ENCODE data around the gene PLCD1.
A peak's percentile ranks its signal among the peaks of the same experiment; 100 is the strongest.
"Not testable (repeated sequence)": the region's sequence is repeated elsewhere in the genome, so short reads cannot be mapped to it uniquely, and the experiment has no call there.

PLCD1 gene

DNA sequence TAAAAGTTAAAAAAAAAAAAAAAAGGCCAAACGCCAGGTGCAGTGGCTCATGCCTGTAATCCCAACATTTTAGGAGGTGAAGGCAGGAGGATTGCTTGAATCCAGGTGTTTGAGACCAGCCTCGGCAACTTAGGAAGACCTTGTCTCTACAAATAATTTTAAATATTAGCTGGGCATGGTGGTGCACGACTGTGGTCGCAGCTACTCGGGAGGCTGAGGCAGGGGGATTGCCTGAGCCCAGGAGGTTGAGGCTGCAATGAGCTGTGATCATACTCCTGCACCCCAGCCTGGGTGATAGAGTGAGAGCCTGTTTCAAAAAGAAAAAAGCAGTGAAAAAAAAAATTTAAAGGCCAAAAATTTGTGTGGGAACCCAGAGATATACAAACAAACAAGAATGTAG lies 6.8 kb upstream of the PLCD1 start:
- no peak for DNase-seq

DNA sequence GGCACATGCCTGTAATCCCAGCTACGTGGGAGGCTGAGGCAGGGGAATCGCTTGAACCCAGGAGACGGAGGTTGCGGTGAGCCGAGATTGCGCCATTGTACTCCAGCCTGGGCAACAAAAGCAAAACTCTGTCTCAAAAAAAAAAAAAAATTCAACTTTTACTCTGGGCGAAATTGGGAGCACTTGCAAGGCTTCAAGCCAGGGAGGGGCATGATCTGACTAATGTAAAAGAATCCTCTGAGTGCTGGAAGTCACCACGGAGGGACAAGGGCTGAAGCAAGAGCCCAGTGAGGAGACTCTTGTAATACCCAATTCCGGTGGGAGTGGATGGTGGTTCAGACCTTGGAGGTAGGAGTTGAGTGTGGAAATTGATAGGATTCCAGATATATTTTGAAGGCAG lies 4.9 kb upstream of the PLCD1 start:
- not testable (repeated sequence) for DNase-seq

DNA sequence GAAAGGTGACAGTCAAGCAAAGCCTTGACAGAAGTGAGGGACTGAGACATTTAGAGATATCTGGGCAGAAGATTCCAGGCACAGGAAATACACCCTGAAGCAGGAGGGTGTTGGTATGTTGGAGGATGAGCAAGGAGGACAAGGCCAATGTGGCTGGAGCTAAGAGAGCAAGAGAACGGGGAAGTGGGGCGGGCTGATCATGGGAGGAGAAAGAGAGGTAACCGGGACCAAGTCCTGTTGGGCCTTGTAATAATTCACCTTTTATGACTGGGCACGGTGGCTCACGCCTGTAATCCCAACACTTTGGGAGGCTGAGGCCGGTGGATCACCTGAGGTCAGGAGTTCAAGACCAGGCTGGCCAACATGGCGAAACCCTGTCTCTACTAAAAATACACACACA lies 4.1 kb upstream of the PLCD1 start:
- DNase-seq: not testable (repeated sequence)

DNA sequence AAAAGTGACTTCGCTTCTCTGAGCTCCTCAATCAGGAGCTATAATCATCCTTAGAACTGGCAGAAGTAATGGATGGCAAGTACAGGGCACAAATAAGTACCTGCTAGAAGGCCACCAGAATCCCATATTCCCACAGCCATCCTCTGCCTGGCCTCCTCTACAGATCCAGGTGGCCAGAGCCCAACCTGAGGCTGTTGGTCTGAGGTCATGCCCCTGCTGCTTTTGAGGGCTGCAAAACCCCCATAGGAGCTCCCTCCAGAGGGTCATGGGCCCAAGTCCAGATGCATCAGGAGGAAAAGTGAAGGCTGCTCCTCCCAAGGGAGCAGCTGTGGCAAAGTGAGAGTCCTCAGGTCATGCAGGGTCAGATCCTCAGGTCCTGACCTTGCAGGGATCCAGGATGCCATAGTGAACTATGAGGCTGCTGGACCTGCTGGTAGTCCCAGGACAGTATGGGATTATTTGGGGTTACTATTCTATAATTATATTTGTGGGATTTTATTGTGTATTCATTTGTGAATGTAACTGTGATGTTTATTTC lies 3.0 kb upstream of the PLCD1 start:
- no peak for DNase-seq

DNA sequence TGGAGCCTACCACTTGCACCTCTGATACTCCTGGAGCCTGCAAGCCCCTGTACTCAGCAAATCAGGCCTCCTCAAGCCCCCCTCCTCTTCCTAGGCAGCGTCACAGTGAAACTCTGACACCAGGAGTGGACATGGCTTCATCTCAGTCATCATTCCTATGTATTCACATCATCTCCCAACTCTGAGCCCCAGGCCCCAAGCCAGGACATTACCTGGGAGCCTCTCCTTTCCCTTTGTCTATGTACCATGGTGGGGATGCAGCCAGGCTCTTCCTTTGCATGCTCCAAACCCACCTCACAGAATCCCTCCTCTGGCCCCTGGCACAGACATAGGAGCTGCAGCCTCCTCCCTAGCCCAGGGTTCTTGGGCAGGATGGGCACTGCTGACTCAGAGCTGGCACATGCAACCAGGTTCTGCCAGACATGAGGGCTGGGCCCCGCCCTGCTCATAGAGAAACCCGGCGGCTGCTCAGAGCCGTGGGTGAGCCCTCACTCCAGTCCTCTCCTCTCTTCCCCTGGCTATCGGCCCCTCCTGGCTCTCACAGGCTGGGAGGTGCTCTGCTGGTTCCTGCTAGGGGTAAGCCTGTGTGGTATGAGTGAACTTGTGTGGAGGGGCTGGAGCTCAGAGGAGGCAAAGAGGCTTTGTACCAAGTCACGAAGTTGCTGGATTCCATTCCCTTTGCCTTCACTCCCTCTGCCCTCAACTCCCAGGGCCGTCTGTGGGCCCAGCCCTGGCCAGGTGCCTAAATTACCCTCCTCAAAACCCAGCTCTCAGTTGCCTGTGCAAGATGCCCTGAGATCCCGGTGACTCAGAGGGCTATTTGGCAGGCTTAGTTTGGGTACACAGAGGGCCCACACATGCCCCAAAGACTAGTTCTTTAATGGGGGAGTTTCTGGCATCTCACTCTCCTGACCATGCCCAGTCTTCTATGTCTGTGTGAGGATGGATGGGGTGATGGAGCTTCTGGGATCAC lies 1.9 kb upstream of the PLCD1 start:
- peak; percentile 43 for DNase-seq

DNA sequence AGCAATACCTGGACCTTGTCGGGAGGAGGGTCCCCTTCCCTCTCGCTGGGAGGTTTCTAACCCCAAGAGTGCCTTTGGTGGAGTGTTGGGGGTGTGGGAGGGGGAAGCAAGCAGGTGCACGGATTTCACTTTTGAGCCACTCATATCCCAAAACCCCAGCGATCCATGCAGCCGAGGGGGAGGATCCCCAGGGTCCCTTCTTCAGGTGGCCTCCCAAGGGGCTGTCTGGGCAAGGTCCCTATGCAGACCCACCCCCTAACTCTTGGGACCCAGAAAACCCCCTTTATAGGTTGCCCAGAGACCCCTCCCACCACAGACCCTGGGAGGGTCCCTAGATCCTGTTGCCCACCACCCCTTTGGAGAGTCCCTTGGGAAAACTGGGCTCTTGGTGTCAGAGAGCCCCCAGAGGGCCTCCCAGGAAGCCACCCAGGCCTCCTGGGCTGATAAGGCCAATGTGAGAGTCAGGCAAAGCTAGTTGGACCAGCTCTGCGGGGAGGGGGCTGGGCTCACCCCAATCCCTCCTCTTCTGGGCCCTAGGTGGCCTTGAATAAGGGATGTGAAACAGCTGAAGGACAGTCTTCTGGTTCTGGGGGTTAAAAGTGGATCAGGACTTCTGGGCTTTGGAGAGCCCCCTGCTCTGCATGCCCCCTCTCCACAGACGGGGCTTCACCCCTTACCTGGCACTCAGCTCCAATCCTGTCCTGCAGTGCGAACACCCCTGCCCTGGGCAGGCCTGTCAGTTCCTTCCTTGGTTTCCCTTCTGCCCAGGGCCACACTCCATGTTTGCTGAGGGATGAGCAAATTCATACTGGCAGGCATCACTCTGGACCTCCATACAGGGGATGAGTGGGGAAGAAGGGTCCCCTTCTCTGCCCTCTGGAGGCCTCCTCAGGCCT lies 932 bp upstream of the PLCD1 start:
- no peak for DNase-seq

DNA sequence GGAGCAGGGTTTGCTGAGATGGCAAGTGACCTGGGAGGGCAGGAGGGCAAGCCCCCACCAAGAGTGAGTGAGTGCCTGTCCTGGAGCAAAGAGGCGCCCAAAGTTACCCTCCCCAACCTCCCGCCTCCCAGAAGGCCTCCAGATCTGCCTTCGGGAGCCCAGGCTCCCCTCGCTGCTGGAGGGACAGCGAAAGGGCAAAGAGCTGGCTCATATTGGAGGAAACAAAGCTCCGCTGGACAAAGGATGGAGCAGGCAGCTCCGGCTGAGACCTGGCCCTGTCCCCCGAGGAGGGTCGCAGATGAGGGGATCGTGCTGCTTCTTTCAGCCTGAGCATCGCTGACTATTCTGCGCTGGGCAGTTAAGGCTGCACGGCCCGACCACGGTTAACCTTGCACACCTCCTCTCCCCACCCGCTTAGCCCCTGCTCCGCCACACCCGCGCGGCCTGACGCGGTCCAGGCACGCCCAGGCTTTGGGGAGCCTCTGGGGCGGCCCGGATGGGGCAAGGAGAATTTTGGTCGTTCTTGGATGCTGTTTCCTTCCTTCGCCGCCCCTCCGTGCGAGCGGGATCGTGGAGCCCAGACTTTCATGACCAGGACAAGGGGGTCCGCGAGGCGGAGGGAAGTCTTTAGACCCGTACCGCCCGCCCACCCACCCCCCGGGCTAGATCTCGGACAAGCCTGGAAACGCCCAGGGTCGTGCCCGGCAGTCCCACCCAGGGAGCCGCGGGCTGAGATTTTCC lies 651 bp downstream of the PLCD1 start:
- DNase-seq: no peak

DNA sequence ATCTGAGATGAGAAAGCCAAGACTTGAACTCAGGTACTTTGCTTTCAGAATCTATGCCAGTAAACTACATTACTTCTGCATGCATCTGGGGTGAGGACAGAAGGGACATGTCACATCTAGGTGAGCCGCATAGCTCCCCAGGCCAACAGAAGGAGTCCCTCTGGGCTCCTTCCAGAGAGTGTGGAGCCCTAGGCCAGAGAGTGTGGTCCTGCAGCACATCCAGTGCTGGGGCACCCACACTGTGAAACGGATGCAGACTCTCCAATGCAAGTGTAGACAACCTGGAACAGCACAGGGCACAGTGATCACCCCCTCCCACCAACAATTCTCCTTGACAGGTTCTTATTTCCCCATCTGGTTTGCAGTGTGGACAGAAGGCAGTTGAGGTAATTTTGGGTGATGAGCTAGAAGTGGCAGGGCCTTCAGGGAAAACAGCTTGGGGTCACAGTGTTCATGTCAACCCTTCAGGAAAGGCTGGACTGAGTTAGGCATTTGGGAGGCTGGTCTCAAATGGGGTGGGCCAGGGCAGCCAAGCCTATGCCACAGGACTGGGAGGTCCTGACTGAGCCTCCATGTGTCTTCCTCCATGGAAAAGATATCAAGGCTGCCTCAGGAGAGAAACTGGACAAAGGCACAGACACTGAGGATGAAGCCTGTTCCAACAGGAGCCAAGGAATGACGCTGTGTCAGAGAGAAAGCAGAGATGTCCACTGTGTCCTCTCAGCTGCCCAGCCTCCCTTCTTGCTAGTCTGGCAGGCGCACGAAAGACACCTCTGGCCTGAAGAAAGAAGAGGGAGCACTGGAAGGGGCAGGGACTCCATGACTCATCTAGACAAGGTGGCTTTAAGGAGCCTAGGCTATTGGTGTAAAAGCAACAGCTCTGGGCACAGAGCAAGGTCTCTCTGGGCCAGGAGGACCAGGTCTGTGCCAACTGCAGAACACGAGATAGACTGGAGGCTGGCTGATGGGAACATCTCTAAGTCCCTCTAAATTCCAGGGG lies 1.7 kb downstream of the PLCD1 start:
- no peak for DNase-seq

DNA sequence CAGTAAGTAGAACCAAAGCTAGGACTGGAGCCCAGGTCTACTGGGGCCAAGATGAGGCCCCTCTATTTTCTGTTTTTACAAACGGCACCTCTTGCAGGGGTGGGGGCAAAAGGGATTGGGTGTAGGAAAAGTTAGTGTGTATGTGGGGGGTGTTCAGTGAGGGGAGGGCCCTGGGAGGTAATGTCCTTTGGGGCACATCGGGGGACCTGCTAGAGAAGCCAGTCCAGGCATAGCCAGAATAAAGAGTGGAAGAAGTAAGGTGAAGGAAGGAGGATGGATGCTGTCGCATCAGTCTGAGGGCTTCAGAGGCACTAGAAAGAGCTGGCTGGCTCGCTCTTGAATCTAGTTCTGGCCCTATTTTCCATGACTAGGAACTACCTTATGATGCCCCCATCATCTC lies 2.6 kb downstream of the PLCD1 start:
- no peak for DNase-seq

DNA sequence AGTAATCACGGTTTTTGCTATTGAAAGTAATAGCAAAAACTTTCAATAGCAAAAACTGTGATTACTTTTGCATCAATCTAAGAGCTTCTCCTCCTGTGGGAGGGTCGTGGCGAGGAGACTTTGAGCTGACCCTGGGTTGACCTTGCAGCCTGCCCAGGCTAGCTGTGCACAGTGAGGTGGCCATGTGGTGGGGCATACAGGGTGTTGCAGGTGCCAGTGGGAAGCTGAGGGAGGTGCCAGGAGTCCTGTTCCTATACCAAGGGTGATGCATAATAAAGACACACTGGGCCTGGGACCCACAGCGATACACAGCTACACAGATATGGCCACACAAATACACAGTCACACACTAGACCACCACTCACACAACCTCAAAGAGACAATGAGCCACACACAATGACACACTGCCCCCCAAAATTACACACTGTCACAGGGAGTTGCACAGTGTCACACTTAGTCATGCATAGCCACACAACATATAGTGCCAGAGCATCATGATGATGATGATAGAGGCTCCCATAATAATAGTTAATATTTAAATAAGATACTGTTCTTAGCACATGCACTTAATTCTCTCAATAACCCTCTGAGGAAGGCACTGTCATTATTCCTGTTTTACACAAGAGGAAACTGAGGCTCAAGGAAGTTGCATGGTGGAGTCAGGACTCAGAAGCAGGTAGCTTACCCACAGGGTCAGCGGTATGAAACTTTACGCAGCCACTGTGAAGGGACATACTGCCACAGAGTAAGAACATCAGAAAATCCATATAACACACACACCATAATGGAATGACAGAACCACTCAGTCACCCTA lies 6.3 kb downstream of the PLCD1 start:
- no peak for DNase-seq

DNA sequence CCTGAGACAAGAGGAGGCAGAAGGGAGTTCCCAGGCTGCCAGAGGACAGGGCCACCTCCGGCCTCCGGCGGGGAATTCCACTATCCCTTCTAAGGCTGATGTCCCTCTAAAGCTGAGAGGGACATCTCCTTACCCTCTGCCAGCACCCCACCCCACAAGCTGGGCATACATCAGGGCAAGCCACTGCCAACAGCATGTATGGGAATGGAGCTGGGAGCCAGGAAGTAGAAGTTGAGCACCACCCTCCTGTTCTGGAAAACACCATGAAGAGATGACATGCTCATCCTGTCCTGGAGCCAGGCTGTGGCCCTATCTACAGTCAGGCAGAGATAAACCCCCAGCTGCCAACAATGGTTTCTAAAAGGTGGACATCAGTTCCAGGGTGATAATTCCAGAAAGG lies 7.1 kb downstream of the PLCD1 start:
- DNase-seq: no peak

DNA sequence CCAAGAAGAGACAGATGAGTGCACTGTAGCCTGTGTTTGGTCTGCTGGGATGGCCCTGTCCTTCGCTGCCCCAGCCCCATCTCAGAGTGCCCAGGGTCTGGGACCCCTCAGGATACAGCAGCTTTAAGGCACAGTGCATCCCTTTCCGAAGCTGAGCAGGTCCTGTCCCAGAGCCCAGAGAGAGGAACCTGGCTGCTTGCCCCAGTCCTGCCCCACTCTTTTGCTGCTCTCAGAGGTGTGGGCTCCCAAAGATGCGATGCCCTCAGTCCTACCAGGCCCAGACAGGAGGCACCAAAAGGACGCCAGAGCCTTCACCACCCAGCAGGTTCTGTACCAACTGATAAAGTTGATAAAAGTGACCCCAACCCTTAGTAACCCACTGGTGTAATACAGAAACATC lies 8.2 kb downstream of the PLCD1 start:
- DNase-seq: no peak

DNA sequence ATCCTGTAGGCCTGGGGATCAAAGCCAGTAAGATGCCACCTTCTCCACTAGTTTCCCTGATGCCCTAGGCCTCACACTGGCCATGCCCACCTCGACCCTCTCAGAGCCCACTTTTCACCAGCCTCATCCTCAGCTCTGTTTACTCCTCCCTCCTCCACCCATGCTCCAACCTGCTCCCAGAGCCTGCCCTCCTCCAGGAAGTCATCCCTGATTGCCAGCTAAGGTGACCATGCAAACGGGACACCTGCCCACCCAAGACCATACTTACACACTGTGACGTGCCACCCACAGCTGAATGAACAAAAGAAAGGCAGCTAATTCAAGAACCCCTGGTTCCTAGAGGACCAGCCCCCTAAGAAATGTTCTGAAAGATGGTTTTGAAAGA lies 9.1 kb downstream of the PLCD1 start:
- no peak for DNase-seq

DNA sequence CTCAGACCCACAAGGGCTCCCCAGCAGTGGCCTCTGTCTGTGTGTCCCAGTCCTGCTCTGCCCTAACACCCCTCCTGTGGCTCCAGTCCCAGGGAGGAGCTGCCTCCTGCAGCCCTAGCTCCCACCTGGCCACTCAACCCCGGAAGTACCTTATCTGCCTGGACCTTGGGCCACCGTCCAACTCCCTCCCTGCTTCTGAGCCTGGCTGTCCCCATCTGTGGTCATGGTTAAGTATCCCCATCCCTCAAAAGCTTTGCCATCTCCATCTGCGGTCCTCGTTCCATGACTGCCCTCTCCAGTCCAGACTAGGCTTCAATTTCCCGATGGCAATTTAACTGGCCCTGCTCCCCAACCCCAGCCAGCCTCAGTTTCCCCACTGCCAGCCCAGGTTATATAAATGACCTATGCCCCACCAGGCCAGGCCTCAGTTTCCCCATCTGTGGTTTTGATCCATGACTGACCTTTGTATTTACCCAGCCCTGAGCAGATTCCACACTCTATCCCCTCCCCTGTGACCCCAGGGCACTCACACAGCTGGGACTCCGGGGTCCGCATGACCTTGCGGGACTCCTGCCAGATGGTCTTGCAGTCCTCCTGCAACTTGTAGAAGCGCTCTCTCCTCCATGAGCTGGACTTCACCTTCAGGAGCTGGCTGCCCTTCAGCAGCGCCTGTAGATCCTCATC lies 9.6 kb downstream of the PLCD1 start:
- DNase-seq: no peak

DNA sequence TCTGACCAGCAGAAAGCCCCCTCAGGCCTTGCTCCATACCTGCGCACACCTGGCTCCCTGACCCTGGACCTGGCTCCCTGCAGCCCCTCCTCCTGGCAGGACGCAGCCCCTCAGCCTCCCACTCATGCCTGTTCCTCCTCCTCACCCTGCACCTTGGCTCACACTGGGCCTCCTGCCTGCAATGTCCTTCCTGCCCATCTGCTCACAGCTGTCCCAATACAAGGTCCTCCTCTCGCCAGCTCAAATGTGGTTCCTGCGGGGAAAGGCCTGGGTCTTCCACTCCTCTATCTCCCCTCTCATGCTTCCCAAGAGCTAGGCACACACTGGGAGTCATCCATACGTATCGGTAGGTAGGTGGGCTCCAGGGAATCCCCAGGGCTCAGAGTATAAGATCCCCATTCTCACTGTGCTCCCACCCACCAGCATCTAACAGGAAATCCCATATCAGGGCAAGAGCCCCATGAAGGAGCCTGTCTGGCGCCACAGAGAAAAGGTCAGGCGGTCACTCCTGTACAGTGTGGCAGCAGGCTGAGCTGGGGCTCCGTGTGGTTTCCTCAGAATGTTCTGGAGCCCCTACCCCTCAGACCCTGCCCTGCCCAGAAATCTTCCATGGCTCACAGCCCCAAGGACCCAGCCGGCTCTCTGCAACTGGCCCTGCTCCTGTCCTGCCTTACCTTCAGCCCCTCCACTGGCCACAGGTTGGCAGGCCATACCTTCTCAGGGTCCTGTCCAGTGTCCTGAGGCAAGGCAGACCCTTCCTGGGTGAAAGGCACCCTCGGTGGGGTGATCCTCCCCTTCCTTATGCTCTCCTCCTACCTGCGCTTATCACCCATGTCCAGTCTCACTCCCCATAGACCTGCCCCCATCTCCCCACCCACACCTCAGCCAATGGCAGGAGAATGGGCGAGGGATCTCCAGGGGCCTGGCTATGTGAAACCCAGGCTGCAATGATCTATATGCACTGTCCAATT lies 10.9 kb downstream of the PLCD1 start:
- no peak for DNase-seq

DNA sequence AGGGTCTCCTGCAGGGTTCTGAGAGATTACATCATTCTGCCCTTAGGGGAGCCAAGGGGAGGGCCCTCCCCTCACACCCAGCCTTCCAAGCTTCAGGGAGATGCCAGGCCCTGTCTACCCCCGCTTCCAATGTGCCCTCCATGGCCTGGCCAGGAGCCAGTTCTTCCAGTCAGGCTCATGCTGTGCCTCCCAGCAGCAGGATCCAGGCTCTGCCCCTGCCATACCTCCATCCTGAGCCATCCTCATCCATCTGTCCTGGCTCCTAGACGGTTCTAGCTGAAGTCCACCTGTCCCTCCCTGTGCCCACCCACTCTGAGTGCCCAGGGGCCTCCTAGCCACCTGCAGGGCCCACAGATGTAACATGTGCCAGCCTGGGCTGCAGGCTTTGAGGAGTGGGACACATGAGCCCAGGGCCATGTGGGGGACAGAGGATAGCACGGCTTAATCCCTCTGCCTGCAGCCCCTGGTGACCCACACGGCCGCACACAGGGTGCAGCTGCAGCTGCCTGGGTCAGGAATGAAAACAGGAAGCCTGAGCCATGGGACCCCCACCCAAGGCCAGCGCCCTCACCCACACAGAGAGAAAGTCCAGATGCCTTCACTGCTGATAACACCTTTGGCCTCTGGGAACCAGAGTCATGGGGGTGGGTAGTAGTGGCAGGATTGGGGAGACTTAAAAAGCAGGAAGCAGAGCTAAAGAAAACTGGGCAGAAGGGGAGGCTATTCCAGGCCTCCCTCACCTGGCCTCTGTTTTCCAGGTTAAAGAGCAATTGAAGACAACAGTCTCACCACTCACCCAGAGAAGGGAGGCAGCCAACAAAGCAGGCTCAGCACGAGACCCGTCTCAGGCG lies 11.8 kb downstream of the PLCD1 start:
- DNase-seq: no peak

DNA sequence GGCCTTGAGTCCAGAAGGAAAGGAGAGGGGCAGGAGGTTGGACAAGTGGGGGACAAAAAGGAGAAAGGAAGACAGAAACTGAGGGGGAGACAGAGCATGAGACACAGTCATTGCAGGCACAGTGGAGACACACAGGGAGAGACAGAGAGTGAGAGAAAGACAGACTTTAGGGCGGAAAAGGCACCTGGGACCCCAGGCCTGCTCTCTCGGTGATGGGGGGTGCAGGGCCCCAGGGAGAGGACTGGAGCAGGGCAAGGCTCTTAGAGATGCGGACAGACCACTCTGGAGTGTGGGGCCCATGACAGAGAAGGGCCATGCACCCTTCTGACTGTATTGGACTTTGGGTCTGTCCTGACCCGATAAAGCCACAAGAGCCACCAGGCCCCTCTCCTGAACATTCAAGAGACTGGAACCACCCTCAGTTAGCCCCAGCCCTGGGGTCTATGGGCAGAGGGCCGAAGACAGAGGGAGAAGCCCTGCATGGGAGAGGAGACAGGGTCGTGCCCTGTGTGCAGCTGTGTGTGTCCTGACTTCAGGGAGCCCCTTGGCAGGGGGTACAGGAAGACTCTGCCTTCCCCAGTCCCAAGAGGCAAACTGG lies 12.5 kb downstream of the PLCD1 start:
- DNase-seq: no peak

All from NCI-H446 treated with DMSO at 0.1 percent for 48 hours (cell line).